BLaER1 (cell line): ENCODE results near the gene U2SURP.

Source experiments
- H3K27ac ChIP-seq: shearing (Covaris generic); formaldehyde crosslinking; 2 replicates; pipeline ENCODE4 v1.8.1; 2022
- H3K27me3 ChIP-seq: shearing (Covaris generic); formaldehyde crosslinking; 2 replicates; pipeline ENCODE4 v1.8.1; 2022
- H3K36me3 ChIP-seq: shearing (Covaris generic); formaldehyde crosslinking; 2 replicates; pipeline ENCODE4 v1.8.1; 2022
- H3K4me1 ChIP-seq: shearing (Covaris generic); formaldehyde crosslinking; 2 replicates; pipeline ENCODE4 v1.8.1; 2022
- H3K4me2 ChIP-seq: shearing (Covaris generic); formaldehyde crosslinking; 2 replicates; pipeline ENCODE4 v1.8.1; 2022
- H3K4me3 ChIP-seq: shearing (Covaris generic); formaldehyde crosslinking; 2 replicates; pipeline ENCODE4 v1.8.1; 2022
- H3K9ac ChIP-seq: shearing (Covaris generic); formaldehyde crosslinking; 2 replicates; pipeline ENCODE4 v1.8.1; 2022
- H3K9me3 ChIP-seq: shearing (Covaris generic); formaldehyde crosslinking; 2 replicates; pipeline ENCODE4 v1.8.1; 2022
- H4K20me1 ChIP-seq: shearing (Covaris generic); formaldehyde crosslinking; 2 replicates; pipeline ENCODE4 v1.8.1; 2022
- Cebpa-rat ChIP-seq: shearing (Covaris generic); IDR thresholded peaks from 2 replicates; pipeline ENCODE4 v1.8.1; 2022

U2SURP gene

DNA sequence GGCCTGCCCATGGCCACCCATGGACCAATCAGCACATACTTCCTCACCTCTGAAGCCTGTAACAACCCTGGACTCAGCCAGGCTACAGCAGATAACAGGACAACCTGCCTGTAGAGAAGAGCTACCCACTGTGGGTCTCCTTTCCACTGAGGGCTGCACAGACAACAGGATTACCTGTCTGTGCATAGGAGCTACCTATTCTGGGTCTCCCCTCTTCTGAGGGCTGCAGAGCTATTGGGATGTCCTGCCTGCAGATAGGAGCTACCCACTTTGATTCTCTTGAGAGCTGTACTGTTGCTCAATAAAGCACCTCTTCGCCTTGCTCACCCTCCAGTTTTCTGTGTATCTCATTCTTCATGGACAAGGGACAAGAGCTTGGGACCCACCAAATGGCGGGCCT is 94.4 kb downstream of the U2SURP start:
- no peaks in the 10 kb centered on the region for H3K27me3 ChIP-seq
- no peaks in the 10 kb centered on the region for H4K20me1 ChIP-seq
- H3K27ac ChIP-seq: no peak overlapping the region
- no peaks in the 10 kb centered on the region for H3K36me3 ChIP-seq
- H3K9me3 ChIP-seq: peaks cover 19% of the 10 kb centered on the region
- no peaks in the 10 kb centered on the region for H3K4me1 ChIP-seq
- no peak overlapping the region for H3K4me2 ChIP-seq
- no peak overlapping the region for H3K9ac ChIP-seq
- TF ChIP-seq Cebpa-rat: no peak
- H3K4me3 ChIP-seq: no peak overlapping the region

DNA sequence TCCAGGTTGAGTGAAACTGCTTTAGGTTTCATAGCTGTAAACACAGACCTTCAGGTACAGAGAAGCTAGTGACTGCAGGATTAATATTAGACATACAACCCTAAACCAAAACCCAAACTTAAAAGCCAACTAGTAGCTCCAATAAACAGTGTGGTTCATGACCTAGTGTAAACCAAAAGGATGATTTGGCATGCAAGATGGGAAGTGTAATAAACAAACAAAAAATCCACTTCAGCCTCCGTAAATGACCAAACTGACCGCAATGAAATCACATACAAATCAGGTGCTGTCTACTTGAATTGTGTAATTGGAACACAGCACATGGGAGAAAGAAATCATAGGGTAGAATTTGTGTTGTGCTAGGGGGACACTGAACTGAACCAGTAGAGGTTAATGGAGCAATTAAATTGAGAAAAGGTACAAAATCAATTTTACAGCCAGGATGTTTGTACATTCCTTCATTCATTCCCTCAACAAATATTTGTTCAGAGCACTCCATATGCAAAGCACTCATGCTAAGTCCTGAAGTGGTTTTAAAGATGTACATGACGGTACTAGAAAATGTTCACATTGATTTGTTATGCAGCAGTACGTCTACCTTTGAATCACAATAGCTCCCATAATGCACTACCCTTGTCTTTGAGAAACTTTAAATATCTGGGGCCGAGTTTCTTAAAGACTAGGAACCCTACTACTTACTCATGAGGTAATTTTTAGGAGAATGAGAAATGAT is 96.8 kb downstream of the U2SURP start:
- TF ChIP-seq Cebpa-rat: no peak
- Histone ChIP-seq H4K20me1 (no peaks in the 10 kb centered on the region), H3K4me3 (no peak overlapping the region), H3K4me1 (no peaks in the 10 kb centered on the region), H3K27ac (no peak overlapping the region), H3K27me3 (no peaks in the 10 kb centered on the region), H3K36me3 (no peaks in the 10 kb centered on the region), H3K9me3 (peaks cover 21% of the 10 kb centered on the region), H3K9ac (no peak overlapping the region), H3K4me2 (no peak overlapping the region)

DNA sequence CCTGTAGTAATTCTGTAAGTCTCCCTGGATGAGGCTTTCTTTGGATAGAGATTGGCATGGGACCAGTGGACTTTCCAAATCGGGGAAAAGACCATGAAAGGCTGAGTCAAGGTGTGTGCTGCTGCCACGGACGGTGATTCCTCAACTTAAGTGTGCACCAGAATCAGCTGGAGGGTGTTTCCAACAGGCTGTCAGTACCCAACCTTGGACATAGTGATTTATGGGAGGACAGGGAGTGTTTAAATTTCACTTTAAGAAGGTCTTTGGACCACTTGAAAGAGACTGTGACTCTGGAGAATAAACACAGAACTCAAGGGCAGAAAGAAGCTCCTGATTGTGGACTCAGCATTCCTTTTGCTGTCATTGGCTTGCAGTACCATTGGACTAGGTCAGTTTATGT is 97.8 kb downstream of the U2SURP start:
- H4K20me1 ChIP-seq: no peaks in the 10 kb centered on the region
- H3K36me3 ChIP-seq: no peaks in the 10 kb centered on the region
- H3K4me3 ChIP-seq: no peak overlapping the region
- no peak overlapping the region for H3K27ac ChIP-seq
- H3K9me3 ChIP-seq: peaks cover 31% of the 10 kb centered on the region
- no peaks in the 10 kb centered on the region for H3K4me1 ChIP-seq
- no peak for TF ChIP-seq Cebpa-rat
- H3K27me3 ChIP-seq: no peaks in the 10 kb centered on the region
- no peak overlapping the region for H3K4me2 ChIP-seq
- no peak overlapping the region for H3K9ac ChIP-seq

DNA sequence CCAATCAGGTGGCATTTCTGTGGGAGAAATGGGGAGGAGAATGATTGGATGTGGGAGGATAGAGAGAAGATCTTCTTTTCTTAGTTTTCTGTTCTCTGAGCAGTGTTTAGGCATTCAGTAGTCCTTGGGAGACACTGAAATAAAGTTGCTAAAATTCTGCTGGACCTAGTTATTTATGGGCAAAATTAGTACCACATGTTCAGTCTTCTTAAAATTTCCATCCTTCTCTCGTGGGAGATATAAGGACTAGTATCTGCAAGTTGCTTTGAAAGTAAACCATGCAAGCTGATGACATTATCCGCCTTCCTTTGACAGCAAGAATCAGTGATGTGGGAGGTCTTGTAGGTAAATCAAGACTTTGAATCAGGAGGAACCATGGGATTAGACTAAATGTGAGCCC is 98.3 kb downstream of the U2SURP start:
- Histone ChIP-seq H3K4me1 (no peaks in the 10 kb centered on the region), H3K27ac (no peak overlapping the region), H3K36me3 (no peaks in the 10 kb centered on the region), H3K9ac (no peak overlapping the region), H3K27me3 (no peaks in the 10 kb centered on the region), H4K20me1 (no peaks in the 10 kb centered on the region), H3K4me3 (no peak overlapping the region), H3K9me3 (peaks cover 36% of the 10 kb centered on the region), H3K4me2 (no peak overlapping the region)
- TF ChIP-seq Cebpa-rat: no peak

DNA sequence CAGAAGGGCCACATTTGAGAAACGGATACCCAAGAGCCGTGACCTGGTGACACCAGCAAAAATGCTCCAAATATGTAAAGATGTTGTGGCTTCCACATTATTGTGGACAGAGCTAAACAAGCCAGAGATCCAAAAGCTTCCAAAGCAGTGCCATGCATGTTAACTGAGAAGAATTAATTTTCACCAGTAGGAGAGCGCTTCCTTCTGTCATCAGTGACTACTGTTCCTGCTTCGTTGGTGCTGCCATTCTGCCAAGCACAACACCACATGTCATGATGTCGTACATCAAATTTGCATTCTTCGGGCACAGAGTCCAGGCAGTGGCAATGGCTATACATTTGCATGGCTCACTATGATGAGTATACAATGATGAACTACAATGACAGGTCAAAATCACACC is 99.1 kb downstream of the U2SURP start:
- TF ChIP-seq Cebpa-rat: no peak
- H3K4me1 ChIP-seq: no peaks in the 10 kb centered on the region
- no peaks in the 10 kb centered on the region for H4K20me1 ChIP-seq
- no peaks in the 10 kb centered on the region for H3K27me3 ChIP-seq
- H3K36me3 ChIP-seq: no peaks in the 10 kb centered on the region
- H3K9ac ChIP-seq: no peak overlapping the region
- peaks cover 37% of the 10 kb centered on the region for H3K9me3 ChIP-seq
- H3K4me2 ChIP-seq: no peak overlapping the region
- H3K4me3 ChIP-seq: no peak overlapping the region
- H3K27ac ChIP-seq: no peak overlapping the region

DNA sequence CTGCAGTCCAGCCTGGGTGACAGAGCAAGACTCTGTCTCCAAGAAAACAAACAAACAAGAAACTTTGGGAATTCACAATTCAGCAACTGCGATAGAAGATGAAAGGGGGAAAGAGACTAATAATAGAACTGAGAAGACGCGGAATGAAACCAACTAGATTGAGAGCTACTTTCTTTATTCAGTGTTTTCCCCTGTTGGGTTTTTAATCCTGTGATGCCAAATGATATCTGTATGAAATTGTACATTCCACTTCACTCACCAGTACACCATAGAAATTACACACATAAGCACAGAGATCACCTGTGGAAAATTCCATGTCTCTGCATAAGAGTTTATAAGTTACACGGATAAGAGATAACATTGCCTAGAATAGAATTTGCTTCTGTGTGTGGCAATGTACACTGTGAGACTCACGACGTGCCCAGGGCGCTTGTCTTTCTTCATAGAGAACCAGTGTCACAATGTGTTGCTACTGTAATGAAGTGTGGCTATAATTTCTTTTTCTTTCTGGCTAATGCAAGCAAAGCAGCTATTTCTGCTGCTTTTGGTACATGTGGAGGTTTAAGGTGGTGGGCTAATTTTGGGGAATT is 100.5 kb downstream of the U2SURP start:
- Histone ChIP-seq H3K27me3 (no peaks in the 10 kb centered on the region), H3K4me3 (no peak overlapping the region)
- no peak for TF ChIP-seq Cebpa-rat

DNA sequence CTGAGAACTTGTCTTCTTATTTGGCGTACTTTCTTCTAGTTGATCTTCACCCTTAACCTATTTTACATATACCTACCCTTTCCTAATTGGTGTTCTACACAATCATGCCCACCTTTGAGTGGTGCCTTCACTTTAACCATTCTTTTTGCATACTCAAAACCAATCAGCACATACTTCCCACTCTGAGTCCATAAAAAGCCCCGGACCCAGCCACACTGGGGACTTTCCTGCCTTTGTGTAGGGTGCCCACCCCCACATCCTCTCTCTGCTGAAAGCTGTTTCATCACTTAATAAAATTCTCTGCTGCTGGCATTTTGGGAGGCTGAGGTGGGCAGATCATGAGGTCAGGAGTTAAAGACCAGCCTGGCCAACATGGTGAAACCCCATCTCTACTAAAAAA is 102.3 kb downstream of the U2SURP start:
- Histone ChIP-seq H4K20me1 (no peaks in the 10 kb centered on the region), H3K9ac (no peak overlapping the region), H3K4me2 (no peak overlapping the region), H3K4me3 (no peak overlapping the region), H3K27ac (no peak overlapping the region), H3K4me1 (no peaks in the 10 kb centered on the region), H3K9me3 (peaks cover 48% of the 10 kb centered on the region), H3K27me3 (no peaks in the 10 kb centered on the region), H3K36me3 (no peaks in the 10 kb centered on the region)
- TF ChIP-seq Cebpa-rat: no peak

More for the DNA sequence above, 100.5 kb downstream of the U2SURP start:
- H3K4me2 ChIP-seq: no peak overlapping the region
- no peak overlapping the region for H3K9ac ChIP-seq
- H3K36me3 ChIP-seq: no peaks in the 10 kb centered on the region
- H3K9me3 ChIP-seq: peaks cover 37% of the 10 kb centered on the region
- no peak overlapping the region for H3K27ac ChIP-seq
- H4K20me1 ChIP-seq: no peaks in the 10 kb centered on the region
- no peaks in the 10 kb centered on the region for H3K4me1 ChIP-seq

DNA sequence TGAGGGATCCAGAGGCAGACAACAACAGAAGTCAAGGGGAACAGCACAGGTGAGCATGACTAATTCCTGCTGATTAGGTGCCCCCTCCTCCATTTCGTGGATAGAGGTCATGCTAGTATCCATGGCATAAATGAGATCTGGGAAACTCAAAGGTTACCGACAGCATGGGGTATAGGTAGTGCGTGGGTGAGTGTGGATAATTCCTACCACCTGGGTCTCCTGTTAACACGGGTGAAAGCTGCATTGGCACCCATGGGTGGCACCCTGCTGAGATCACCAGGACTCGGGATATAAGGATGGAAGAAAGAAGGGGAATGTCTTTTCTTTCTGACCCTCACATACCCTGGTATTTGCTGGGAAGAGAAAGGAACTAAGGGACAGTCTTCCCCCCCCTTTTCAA is 103.8 kb downstream of the U2SURP start:
- no peak overlapping the region for H3K9ac ChIP-seq
- no peaks in the 10 kb centered on the region for H4K20me1 ChIP-seq
- no peaks in the 10 kb centered on the region for H3K27me3 ChIP-seq
- H3K4me3 ChIP-seq: no peak overlapping the region
- TF ChIP-seq Cebpa-rat: no peak
- H3K36me3 ChIP-seq: no peaks in the 10 kb centered on the region
- no peak overlapping the region for H3K4me2 ChIP-seq
- H3K9me3 ChIP-seq: peaks cover 52% of the 10 kb centered on the region
- no peaks in the 10 kb centered on the region for H3K4me1 ChIP-seq
- H3K27ac ChIP-seq: no peak overlapping the region

DNA sequence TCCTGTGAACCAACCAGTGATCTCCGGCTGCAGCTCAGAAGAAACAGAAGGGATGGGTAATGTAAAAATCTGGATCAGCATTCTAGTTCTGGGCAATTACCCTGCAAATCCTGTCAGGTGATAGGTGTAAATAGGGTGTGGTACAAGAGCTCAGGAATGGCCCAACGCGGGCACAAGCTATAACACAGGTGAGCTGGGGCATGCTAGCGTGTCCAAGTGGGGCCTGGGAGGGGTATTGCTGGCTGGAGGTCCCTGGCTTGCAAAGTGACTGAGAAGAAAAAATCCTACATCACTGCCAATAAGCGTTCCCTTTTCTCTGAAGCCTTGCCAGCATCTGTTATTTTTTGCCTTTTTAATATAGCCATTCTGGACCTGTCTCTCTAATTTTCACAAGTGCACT is 108.5 kb downstream of the U2SURP start:
- Histone ChIP-seq H3K36me3 (no peaks in the 10 kb centered on the region), H3K4me2 (no peak overlapping the region), H3K9me3 (peaks cover 33% of the 10 kb centered on the region), H3K9ac (no peak overlapping the region), H3K4me1 (no peaks in the 10 kb centered on the region), H3K4me3 (no peak overlapping the region), H3K27ac (no peak overlapping the region), H4K20me1 (no peaks in the 10 kb centered on the region), H3K27me3 (no peaks in the 10 kb centered on the region)
- TF ChIP-seq Cebpa-rat: no peak
